Right lobe of liver (tissue), 4 donors: ENCODE data around the gene LRRC34.

Experiments used
- CTCF ChIP-seq, 4 donors: fragments of 200-600 bp in 3 of 4; fragments of 450-650 bp in 1 of 4; IDR thresholded peaks; one replicate each; pipeline versions ENCODE4 v1.5.1 to v1.8.0; 2016 to 2022; ENCODE audit warnings: antibody characterized with exemption in 4 of 4, mild to moderate bottlenecking in 2 of 4
- POLR2A ChIP-seq: fragments of 450-650 bp; IDR thresholded peaks from one replicate; pipeline ENCODE4 v1.6.1; 2017; ENCODE audit warnings: antibody characterized with exemption, mild to moderate bottlenecking
- donor health status: DM: no; HTN: no; CAD: no.
- donor health status: DM: no; HTN: no; CAD: no.
- donor health status: DM: no; HTN: yes; CAD: no.

GRCh38 chr3:169861871-169862270 lies 49.2 kb upstream of the LRRC34 start:
- TF ChIP-seq CTCF (IDR thresholded peaks at IDR 0.05) (no peak), POLR2A (no peak)
